ENCODE measurements around the gene RRP1B. TPM values are rescaled to one million over a fixed set of nuclear protein-coding genes. Genes with fewer than 3 reads are reported as not detected.

Gene RRP1B
- total RNA-seq, 1 experiment from 2014 or later = 55.9 TPM

DNA sequence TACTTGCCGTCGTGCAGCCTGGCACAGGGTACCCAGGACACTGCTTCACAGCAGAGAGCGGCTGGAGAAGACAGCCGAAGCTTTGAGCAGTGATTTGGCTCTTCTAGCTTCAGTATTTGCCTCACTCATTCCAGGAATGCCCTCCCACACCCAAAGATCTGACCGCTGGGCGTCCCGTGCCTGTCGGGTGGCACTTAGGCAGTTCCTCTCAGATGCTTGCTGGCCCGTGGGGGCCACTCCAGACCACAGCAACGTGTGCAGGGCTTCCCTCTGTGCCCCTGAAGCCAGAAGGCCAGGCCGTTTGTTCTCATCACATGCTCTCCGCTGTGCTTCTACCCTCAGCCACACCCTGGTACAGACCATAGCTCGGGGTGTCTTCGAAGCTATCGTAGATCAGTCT lies 17.0 kb downstream of the RRP1B start:
- no peak overlapping the region for H3K27ac ChIP-seq (ENCODE audit: low read depth, low read length)
- CTCF ChIA-PET = no interaction called here
- H4K20me1 ChIP-seq (ENCODE audit: insufficient read depth) = no peaks in the 10 kb centered on the region
- TF ChIP-seq RAD21 (IDR thresholded peaks at IDR 0.05; ENCODE audit: low read depth) = no peak
- TF ChIP-seq YY1 (IDR thresholded peaks at IDR 0.05; ENCODE audit: extremely low read depth, insufficient replicate concordance, low read depth, low read length) = no peak
- TF ChIP-seq REST (IDR thresholded peaks at IDR 0.05; ENCODE audit: low read depth) = no peak
- TF ChIP-seq ATF3 (IDR thresholded peaks at IDR 0.05) = no peak
- TF ChIP-seq ELF1 (IDR thresholded peaks at IDR 0.05; ENCODE audit: borderline replicate concordance, low read depth) = no peak
- no peak for TF ChIP-seq SP1 (IDR thresholded peaks at IDR 0.05; ENCODE audit: low read depth)
- TF ChIP-seq CEBPB (IDR thresholded peaks at IDR 0.05; ENCODE audit: low read depth) = no peak
- no peak for TF ChIP-seq FOSL1 (IDR thresholded peaks at IDR 0.05; ENCODE audit: low read depth)
- no peak for TF ChIP-seq SRF (IDR thresholded peaks at IDR 0.05; ENCODE audit: low read depth)
- TF ChIP-seq SIN3A (IDR thresholded peaks at IDR 0.05; ENCODE audit: low read depth) = no peak
- no peak for TF ChIP-seq POLR2AphosphoS5 (IDR thresholded peaks at IDR 0.05; ENCODE audit: low read depth, low read length)
- no peak for TF ChIP-seq TCF7L2 (IDR thresholded peaks at IDR 0.05; ENCODE audit: borderline replicate concordance, extremely low read depth, insufficient read depth, insufficient read length)
- TF ChIP-seq CBX3 (IDR thresholded peaks at IDR 0.05; ENCODE audit: low read depth) = no peak
- TF ChIP-seq EZH2phosphoT487 (IDR thresholded peaks at IDR 0.05; ENCODE audit: borderline replicate concordance) = no peak
- H3K4me2 ChIP-seq (ENCODE audit: low read length) = no peak overlapping the region
- no peak overlapping the region for H2AFZ ChIP-seq (ENCODE audit: low read depth, low read length, poor library complexity, severe bottlenecking)
- RAD21 ChIA-PET (ENCODE audit: low non-redundant PET in 1 of 2, low total read pairs in 2 of 2, uncharacterized antibody in 2 of 2, unreplicated experiment in 2 of 2) = no interaction called here
- H3K36me3 ChIP-seq (ENCODE audit: control insufficient read depth in 1 of 2, insufficient read depth in 2 of 2, low read length in 2 of 2) = peaks cover 37 to 44% of the 10 kb centered on the region in 2 experiments; a peak in 3 of 4 replicates
- ATAC-seq (no peak), DNase-seq (ENCODE audit: low read depth, low spot score) (no peak)
- BruUV-seq (replicated peaks) = no TSS peak
- no peaks in the 10 kb centered on the region for H3K9me3 ChIP-seq (ENCODE audit: control insufficient read depth in 1 of 2, insufficient read depth in 1 of 2, low read depth in 1 of 2, low read length in 2 of 2)
- intact Hi-C loops (cut with micrococcal nuclease) = no loop called here
- H3K4me3 ChIP-seq (replicated peaks in 1 of 2; ENCODE audit: low read depth in 1 of 2, low read length in 2 of 2) = no peak overlapping the region
- H3K27me3 ChIP-seq (ENCODE audit: insufficient read depth, low read length) = no peaks in the 10 kb centered on the region
- H3K9me2 ChIP-seq (ENCODE audit: insufficient read depth) = no peaks in the 10 kb centered on the region
- H3K4me1 ChIP-seq (ENCODE audit: control insufficient read depth in 1 of 2, insufficient read depth in 2 of 2, low read length in 2 of 2) = no peaks in the 10 kb centered on the region
- H3K9ac ChIP-seq (ENCODE audit: low read length) = no peak overlapping the region
- POLR2A ChIA-PET = no interaction called here
- peaks cover 63% of the 10 kb centered on the region for H3K79me2 ChIP-seq (ENCODE audit: insufficient read depth, low read length)
